GM19397 (cell line): ENCODE measurements around the gene KCP.

Source experiments
- ATAC-seq: cut with Tn5 transposase; IDR thresholded peaks from one replicate; pipeline ENCODE4 v1.9.1; 2021; ENCODE audit warnings: mild to moderate bottlenecking, moderate library complexity; ENCODE audit not compliant: unreplicated experiment

KCP gene

GRCh38 chr7:128876586-128876977, 33.9 kb downstream of the KCP start:
- no peak for ATAC-seq

DNA sequence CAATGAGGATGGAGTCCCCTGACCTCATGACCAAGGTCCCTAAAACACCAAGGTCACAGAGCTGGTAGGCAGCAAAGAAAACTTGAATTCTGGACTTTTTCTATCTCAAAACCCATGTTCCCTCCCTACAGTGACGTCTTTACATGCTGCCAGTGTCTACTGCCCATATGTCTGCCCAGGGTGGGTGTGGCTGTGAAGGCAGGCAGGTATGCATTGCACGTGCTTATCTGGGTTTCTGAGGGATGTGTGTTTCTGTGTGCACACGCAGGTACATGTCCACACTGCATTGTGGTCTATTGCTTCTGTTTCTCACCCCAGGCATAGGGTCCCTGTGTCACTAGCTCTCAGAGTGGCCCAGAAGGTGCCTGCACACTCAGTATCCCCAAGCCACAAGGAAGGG, 34.4 kb downstream of the KCP start:
- no peak for ATAC-seq

- ATAC-seq: no peak
Measured at GRCh38 chr7:128875523-128875948, 35.0 kb downstream of the KCP start.

- no peak for ATAC-seq
Measured at GRCh38 chr7:128874140-128875031, 36.1 kb downstream of the KCP start.

DNA sequence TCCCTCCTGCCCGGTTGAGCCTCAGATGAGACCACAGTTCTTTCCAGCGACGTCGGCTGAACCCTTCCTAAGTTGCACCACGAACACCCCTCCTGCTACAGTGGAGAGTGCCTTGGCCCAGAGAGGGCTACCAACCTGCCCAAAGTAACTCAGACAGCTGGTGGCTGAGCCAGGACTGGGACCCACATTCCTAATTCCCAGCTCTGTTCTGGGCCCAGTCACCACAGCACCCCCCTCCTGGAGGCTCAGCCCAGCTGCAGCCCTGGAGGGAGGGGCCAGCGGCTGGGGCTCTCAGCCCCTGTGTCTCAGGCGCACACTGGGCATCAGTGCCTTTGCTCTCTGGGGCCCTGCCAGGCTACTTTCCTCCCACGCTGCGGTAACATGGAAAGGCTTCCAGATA, 37.3 kb downstream of the KCP start:
- no peak for ATAC-seq

- ATAC-seq: no peak
Measured at GRCh38 chr7:128872394-128872824, 38.1 kb downstream of the KCP start.

GRCh38 chr7:128871050-128871449, 39.5 kb downstream of the KCP start:
- ATAC-seq: no peak

- ATAC-seq: peak; percentile 12
Measured at GRCh38 chr7:128869944-128870285, 40.6 kb downstream of the KCP start.

GRCh38 chr7:128869138-128869943, 41.2 kb downstream of the KCP start:
- peak; percentile 69 for ATAC-seq

GRCh38 chr7:128868624-128869137, 41.8 kb downstream of the KCP start:
- ATAC-seq: no peak

- no peak for ATAC-seq
Measured at GRCh38 chr7:128867842-128868623, 42.5 kb downstream of the KCP start.

DNA sequence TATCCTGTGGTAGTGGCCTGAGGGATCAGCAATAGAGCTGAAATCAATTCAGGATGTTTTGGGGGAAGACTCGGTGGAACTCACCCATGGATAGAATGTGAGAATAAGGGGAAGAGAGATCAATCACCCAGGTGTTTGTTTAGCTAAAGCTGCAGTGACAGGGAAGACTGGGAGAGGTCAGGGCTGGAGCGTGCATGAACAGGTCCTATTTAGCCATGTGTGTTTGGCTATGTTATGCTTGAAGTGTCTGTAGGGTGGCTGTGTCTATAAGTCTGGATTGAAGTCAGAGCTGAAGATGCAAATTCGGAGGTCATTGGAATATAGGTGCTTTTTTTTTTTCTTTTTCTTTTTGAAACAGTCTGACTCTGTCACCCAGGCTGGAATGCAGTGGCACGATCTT, 43.3 kb downstream of the KCP start:
- ATAC-seq: no peak

DNA sequence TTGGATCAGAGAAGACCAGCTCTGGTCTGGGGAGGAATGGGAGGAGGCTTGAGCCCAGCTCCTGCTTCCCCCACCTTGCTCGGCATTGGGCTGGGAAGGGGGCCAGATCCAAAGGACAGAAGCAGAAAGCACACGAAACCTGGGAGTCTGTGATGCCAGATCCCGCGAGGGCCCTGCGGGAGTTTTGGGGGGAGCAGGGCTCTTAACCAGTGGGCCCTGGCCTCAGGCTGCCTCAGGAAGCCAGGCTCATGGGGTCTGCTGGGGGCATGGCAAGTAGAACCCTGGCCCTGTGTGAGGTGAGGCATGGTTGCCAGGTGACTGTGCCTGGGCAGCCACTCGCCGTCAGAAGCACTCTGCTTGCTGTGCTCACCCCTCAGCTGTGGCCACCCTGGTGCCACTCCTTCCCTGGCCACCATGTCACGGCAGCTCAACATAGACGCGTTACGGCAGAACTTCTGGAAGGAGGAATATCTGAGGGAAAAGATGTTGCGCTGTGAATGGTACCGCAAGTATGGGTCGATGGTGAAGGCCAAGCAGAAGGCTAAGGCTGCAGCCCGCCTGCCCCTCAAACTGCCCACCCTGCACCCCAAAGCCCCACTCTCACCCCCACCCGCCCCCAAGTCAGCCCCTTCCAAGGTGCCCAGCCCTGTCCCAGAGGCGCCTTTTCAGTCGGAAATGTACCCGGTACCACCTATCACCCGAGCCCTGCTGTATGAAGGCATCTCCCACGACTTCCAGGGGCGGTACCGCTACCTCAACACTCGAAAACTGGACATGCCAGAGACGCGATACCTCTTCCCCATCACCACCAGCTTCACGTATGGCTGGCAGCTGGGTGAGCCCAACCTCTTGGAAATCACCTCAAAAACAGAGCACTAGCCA, 44.3 kb downstream of the KCP start:
- no peak for ATAC-seq

GRCh38 chr7:128865303-128865702, 45.2 kb downstream of the KCP start:
- no peak for ATAC-seq

GRCh38 chr7:128863433-128863989, 47.0 kb downstream of the KCP start:
- peak; percentile 32 for ATAC-seq

GRCh38 chr7:128862571-128863432, 47.7 kb downstream of the KCP start, which contains the start of gene ATP6V1F:
Gene ATP6V1F (plus strand): TSS chr7:128862856. CDS start chr7:128862905, 49 bp downstream.
- peak; percentile 85 for ATAC-seq

DNA sequence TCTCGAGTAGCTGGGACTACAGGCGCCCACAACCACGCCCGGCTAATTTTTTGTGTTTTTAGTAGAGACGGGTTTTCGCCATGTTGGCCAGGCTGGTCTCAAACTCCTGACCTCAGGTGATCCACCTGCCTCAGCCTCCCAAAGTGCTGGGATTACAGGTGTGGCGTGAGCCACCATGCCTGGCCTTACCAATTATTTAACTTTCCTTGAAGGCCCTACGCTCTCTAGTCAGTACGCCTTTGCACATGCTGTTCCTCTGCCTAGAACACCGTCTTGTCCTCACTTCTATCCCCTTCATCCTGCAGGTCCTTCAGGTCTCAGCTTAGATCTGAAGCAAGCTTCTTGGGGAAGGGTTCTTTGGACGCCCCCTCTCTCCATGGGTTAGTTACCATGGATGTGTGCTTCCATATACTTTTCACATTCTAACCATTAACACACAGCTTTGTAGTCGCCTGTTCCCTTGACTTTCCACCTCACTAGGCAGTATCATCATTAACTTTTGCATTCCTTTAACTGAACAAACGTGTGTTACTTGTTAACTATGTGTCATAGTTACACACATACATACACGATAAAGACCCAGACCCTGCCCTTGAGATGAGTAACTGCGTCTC, 48.4 kb downstream of the KCP start:
- no peak for ATAC-seq
